Effector memory CD4-positive, alpha-beta T cell (primary cell): ENCODE results near the gene TASP1.
"Not testable (repeated sequence)": the region's sequence is repeated elsewhere in the genome, so short reads cannot be mapped to it uniquely, and the experiment has no call there.

ENCODE experiments used
- DNase-seq, 3 donors: peaks; one replicate each; pipeline ENCODE4 v3.0.0-alpha.2; 2020
- H3K27ac ChIP-seq: 2 replicates; pipeline ENCODE4 v1.7.0; 2013; ENCODE audit warnings: mild to moderate bottlenecking, low read length, moderate library complexity; ENCODE audit not compliant: insufficient read depth, poor library complexity, severe bottlenecking
- H3K27me3 ChIP-seq: replicated peaks from 2 replicates; pipeline ENCODE4 v1.7.0; 2013; ENCODE audit warnings: mild to moderate bottlenecking, low read length; ENCODE audit not compliant: insufficient read depth, control insufficient read depth, poor library complexity, severe bottlenecking
- H3K36me3 ChIP-seq: 2 replicates; pipeline ENCODE4 v1.7.0; 2013; ENCODE audit warnings: mild to moderate bottlenecking, low read length, moderate library complexity; ENCODE audit not compliant: control insufficient read depth, insufficient read depth
- H3K4me1 ChIP-seq: 2 replicates; pipeline ENCODE4 v1.7.0; 2013; ENCODE audit warnings: low read length, mild to moderate bottlenecking; ENCODE audit not compliant: control insufficient read depth, insufficient read depth, poor library complexity, severe bottlenecking
- H3K4me3 ChIP-seq: 2 replicates; pipeline ENCODE4 v1.7.0; 2013; ENCODE audit warnings: low read length, low read depth, mild to moderate bottlenecking; ENCODE audit not compliant: insufficient read depth, poor library complexity, severe bottlenecking
- H3K9me3 ChIP-seq: 2 replicates; pipeline ENCODE4 v1.7.0; 2013; ENCODE audit warnings: mild to moderate bottlenecking, low read length, moderate library complexity; ENCODE audit not compliant: control insufficient read depth

The TASP1 gene

DNA sequence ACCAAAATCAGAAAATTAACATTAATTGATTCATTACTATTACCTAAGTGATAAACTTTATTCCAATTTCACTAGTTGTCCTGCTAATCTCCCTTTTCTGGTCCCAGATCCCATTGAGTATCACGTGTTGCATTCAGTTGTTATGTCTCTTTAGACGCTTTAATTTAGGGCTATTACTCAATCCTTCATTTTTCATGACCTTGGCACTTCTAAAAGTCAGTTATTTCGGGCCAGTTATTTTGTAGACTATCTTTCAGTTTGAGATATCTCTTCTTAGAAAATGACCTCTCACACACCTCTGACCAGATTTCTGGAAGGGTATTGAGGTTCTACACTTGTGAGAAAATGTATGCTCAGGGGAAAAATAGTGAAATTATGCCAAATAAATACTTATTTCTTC is 34.0 kb upstream of the TASP1 start:
- Histone ChIP-seq H3K27me3 (no peaks in the 10 kb centered on the region), H3K27ac (no peak overlapping the region), H3K4me3 (no peak overlapping the region), H3K4me1 (no peaks in the 10 kb centered on the region), H3K9me3 (no peaks in the 10 kb centered on the region), H3K36me3 (no peaks in the 10 kb centered on the region)
- DNase-seq, result no peak

DNA sequence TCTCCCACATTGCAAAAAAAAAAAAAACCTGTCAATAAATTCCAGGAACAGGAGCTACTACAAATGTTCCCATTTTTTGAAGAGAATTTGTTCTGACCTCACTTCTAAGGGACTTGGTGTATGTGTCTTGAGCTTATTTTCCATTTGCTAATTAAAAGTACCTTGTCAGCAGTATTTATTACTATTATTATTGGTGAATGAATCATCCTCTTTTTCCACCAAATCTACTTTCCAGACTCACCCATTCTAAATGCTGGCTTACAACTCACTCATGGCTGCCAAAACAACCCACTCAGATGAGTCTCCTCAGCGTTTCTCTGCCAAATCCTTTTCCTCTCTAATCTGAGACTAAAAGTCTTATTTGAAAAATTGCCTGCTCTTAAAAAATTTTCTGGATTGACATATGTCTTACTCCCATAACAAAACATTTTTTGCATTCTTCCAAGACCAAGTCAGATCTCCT is 33.2 kb upstream of the TASP1 start:
- Histone ChIP-seq H3K36me3 (no peaks in the 10 kb centered on the region), H3K27me3 (no peaks in the 10 kb centered on the region), H3K4me3 (no peak overlapping the region), H3K27ac (no peak overlapping the region), H3K4me1 (no peaks in the 10 kb centered on the region), H3K9me3 (no peaks in the 10 kb centered on the region)
- DNase-seq, result no peak

DNA sequence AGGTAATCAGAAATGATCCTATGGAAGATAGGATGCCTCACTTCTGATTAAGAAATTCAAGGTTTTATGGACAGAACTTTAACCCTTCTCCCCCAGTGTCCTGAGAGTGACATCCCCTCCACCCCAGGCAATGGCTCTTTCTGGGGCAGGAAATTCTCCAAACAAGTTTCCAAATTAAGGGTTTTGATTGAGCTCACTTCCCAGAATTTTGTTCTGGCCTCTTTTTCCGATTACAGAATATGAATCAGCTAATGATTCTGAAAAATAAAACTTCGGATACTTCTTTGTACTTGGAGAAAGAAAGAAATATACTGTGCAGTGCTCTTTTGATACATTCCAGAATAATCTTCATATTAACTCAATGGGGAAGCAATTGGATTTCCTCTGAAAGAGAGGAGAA is 32.8 kb upstream of the TASP1 start:
- Histone ChIP-seq H3K27me3 (no peaks in the 10 kb centered on the region), H3K4me3 (no peak overlapping the region), H3K36me3 (no peaks in the 10 kb centered on the region), H3K27ac (no peak overlapping the region), H3K9me3 (no peaks in the 10 kb centered on the region), H3K4me1 (no peaks in the 10 kb centered on the region)
- no peak for DNase-seq

DNA sequence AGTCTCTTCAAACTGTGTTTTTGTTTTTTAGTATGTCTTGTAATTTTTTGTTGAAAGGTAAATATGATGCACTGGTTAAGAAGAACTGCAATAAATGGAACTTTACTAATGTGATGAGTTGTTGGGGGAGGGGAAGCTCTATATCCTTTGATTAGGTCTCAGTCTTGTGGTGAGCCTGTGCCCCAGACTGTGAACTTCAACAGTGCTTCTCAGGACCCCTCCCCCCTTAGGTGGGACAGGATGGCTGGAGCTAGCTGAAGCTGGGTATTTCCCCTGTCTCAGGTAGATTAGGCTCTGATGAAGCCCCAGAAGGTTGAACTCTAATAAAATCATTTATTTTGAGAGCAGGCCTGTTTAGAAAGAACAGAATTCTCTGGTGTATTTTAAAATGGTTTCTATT is 31.4 kb upstream of the TASP1 start:
- Histone ChIP-seq H3K27ac (no peak overlapping the region), H3K36me3 (no peaks in the 10 kb centered on the region), H3K9me3 (no peaks in the 10 kb centered on the region), H3K4me1 (no peaks in the 10 kb centered on the region), H3K27me3 (no peaks in the 10 kb centered on the region), H3K4me3 (no peak overlapping the region)
- no peak for DNase-seq

DNA sequence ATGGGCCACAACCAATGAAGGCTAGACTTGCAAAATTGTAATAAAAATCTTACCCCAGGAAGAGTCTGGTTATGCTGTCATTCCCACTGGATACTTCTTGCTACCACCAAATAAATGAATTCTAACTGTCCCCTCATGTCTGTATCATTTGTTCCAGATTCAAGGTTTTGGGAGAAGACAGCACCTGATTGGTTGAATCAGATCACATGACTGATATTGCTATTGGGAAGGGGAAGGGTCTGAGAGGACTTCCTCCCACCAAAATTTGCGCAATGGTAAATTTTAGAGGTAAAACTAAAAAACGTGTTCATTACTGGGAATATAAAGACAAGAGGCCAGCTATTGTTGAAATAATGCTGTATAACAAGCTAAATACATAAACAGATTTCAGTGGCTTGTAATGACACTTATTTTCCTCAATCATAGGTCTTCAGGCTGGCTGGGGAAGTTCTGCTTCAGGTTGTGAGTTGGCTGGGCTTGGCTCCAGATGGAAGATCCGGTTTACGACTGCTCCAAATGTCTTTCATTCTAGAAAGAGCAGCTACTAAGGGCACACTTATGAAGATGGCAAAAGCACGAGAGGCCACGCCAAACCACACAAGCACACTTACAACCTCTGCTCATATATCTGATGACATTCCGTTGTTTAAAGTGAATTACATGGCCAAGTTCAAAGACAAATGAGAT is 27.1 kb upstream of the TASP1 start:
- Histone ChIP-seq H3K4me1 (no peaks in the 10 kb centered on the region), H3K9me3 (no peaks in the 10 kb centered on the region), H3K27ac (no peak overlapping the region), H3K36me3 (no peaks in the 10 kb centered on the region), H3K27me3 (no peaks in the 10 kb centered on the region), H3K4me3 (no peak overlapping the region)
- DNase-seq, result no peak

DNA sequence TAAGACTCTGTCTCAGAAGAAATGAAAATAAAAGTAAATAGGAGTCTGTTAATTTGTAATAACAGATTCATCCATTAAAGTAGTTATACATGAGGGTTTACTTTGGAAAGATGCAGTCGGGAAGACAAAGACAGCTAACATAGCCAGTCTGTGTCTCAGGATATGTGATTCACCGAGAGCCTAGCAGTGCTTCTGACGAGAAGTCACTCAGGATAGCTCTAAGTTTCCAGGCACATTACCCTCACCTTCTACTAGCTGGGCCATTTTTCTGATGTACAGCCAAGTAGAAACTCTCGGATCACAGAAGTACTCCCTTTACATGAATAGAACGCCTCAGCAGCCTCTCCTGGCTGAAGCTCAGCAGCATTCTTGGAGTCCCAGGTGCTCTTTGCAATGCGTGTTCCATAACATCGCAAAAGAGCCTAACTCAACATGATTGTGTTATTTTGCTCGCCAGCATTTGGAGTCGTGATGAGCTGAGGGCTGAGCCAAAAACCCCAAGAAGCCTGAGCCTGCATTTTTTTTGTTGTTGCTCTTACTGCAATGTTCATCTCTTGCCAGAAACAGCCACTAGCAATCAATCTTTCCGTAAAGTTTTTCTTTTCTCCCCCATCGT is 22.4 kb upstream of the TASP1 start:
- DNase-seq, result no peak
- Histone ChIP-seq H3K27ac (no peak overlapping the region), H3K36me3 (no peaks in the 10 kb centered on the region), H3K27me3 (no peaks in the 10 kb centered on the region), H3K9me3 (no peaks in the 10 kb centered on the region), H3K4me1 (no peaks in the 10 kb centered on the region), H3K4me3 (no peak overlapping the region)

DNA sequence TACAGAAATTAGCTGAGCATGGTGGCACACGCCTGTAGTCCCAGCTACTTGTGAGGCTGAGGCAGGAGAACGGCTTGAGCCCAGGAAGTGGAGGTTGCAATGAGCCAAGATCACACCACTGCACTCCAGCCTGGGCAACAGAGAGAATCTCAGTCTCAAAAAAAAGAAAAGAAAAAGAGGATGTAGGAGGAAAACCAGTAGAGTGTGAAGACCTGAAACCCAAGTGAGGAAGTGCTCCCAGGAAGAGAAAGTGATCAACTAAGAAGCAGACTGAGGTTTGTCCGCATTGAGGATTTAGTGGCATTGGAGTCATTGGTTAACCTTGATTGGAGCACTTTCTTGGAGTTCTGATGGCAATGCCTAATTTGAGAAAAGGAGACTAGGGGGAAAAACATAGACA is 20.6 kb upstream of the TASP1 start:
- DNase-seq, result no peak
- Histone ChIP-seq H3K4me3 (no peak overlapping the region), H3K4me1 (no peaks in the 10 kb centered on the region), H3K27ac (no peak overlapping the region), H3K27me3 (no peaks in the 10 kb centered on the region), H3K36me3 (no peaks in the 10 kb centered on the region), H3K9me3 (no peaks in the 10 kb centered on the region)

DNA sequence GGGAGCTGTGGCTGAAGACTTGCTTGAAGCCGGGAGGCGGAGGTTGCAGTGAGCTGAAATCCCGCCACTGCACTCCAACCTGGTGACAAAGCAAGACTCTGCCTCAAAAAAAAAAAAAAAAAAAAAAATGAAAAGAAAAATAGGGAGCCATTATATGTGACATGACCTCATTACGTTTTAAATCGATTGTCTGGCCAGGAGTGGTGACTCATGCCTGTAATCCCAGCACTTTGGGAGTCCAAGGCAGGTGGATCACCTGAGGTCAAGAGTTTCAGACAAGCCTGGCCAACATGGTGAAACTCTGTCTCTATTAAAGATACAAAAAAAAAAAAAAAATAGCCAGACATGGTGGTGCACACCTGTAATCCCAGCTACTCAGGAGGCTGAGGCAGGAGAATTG is 19.3 kb upstream of the TASP1 start:
- not testable (repeated sequence) for H3K27ac ChIP-seq, DNase-seq, H3K27me3 ChIP-seq, H3K4me1 ChIP-seq, H3K9me3 ChIP-seq, H3K36me3 ChIP-seq, H3K4me3 ChIP-seq

DNA sequence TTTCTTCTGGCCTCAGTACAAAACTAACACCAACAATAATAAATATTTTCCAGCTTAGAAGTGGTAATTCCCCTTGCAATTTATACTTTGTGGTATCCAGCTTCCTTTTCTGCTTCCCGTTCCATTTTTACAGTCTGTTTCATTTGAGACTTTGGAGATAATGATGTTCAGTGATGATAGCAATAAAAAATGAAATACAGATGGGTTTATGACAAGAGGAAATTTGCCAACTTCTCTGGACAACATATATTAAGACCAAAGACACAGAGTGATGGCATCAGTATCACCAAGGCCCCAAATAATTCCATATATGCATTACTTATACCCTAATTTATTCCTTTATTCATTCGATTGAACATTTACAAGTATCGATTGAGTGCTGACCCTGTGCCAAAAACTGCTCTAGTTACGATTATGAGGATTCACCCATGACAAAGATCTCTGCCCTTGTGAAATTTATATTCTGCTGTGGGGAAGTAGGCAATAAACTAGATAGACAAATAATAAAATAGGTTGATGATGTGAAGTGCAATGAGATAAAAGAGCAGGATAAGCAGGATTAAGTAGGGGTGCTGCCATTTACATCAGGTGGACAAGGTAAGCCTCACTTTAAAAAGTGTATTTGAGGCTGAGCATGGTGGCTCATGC is 18.1 kb upstream of the TASP1 start:
- Histone ChIP-seq H3K4me3 (no peak overlapping the region), H3K36me3 (no peaks in the 10 kb centered on the region), H3K27ac (no peak overlapping the region), H3K4me1 (no peaks in the 10 kb centered on the region), H3K9me3 (no peaks in the 10 kb centered on the region), H3K27me3 (no peaks in the 10 kb centered on the region)
- no peak for DNase-seq

DNA sequence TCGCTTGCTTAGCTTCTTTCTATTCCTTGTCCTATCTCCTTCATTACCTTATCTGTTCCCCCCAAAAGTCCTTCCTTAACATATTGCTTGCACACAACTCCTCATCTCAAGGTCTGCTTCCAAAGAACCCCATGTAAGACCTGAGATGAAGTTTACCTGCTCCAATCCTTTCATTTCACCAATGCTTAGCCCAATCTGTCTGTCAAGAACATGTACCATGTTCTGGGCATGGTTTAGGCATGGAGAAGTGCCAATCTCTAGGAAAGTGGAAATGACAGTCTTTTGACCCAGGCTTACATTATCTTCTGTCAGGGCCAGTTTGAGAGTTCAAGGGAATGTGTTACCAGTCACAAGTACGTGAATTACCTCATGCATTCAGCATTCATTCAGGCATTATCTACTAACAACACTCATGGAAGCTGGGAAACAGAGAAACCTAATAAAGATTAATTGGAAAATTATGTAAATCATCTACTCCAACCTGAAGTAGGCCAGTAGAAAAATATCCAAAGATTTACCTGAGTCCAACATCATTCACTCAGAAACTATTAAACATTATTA is 15.8 kb upstream of the TASP1 start:
- Histone ChIP-seq H3K4me3 (no peak overlapping the region), H3K27me3 (no peaks in the 10 kb centered on the region), H3K9me3 (no peaks in the 10 kb centered on the region), H3K4me1 (no peaks in the 10 kb centered on the region), H3K27ac (no peak overlapping the region), H3K36me3 (no peaks in the 10 kb centered on the region)
- DNase-seq, result no peak
